Caco-2 (cell line): ENCODE data around the gene SOX6. TPM values are rescaled to one million over a fixed set of nuclear protein-coding genes. Genes with fewer than 3 reads are reported as not detected.

Source experiments
- BruUV-seq: library from RNA; stranded (reverse); fragments of 400-500 nt; replicated peaks from 2 replicates; lab custom pipeline; 2021; lab: Mats Ljungman, UMichigan
- CTCF ChIA-PET: fragments of 300-600 bp; sonication (Branson Sonifier 250); formaldehyde crosslinking; loops from one replicate; lab custom pipeline; 2022; ENCODE audit warnings: antibody characterized with exemption; lab: Charles Lee
- POLR2A ChIA-PET: fragments of 300-600 bp; sonication (Branson Sonifier 250); formaldehyde crosslinking; loops from one replicate; lab custom pipeline; 2022; ENCODE audit warnings: antibody characterized with exemption; lab: Charles Lee
- DNase-seq, 2 experiments: peaks; one replicate each; pipeline versions ENCODE4 v3.0.0 to v3.0.0-alpha.2; 2020 to 2022
- H3K27me3 ChIP-seq: replicated peaks from 2 replicates; pipeline ENCODE4 v1.6.0; 2011; ENCODE audit warnings: low read length; ENCODE audit not compliant: control insufficient read depth, insufficient read depth
- H3K36me3 ChIP-seq: 2 replicates; pipeline ENCODE4 v1.5.1; 2011; ENCODE audit warnings: low read length; ENCODE audit not compliant: control insufficient read depth, insufficient read depth
- H3K4me1 ChIP-seq: fragments of 250-450 bp; sonication (Bioruptor Pico); 2 replicates; pipeline ENCODE4 v1.5.1; 2020; ENCODE audit warnings: mild to moderate bottlenecking
- H3K4me3 ChIP-seq: 2 replicates; pipeline ENCODE4 v1.5.1; 2011; ENCODE audit warnings: low read depth, mild to moderate bottlenecking, control low read depth, low read length
- H3K9me3 ChIP-seq: fragments of 250-450 bp; sonication (Bioruptor Pico); 2 replicates; pipeline ENCODE4 v1.5.1; 2020; ENCODE audit warnings: mild to moderate bottlenecking, moderate library complexity
- H3K27ac Mint-ChIP-seq: one replicate; pipeline ENCODE4 v1.8.0; 2022; ENCODE audit warnings: mixed read lengths; ENCODE audit not compliant: unreplicated experiment
- H3K27me3 Mint-ChIP-seq: one replicate; pipeline ENCODE4 v1.8.0; 2022; ENCODE audit warnings: mixed read lengths; ENCODE audit not compliant: insufficient read depth, unreplicated experiment
- H3K36me3 Mint-ChIP-seq: one replicate; pipeline ENCODE4 v1.8.0; 2022; ENCODE audit warnings: mild to moderate bottlenecking, mixed read lengths; ENCODE audit not compliant: insufficient read depth, unreplicated experiment
- H3K4me1 Mint-ChIP-seq: one replicate; pipeline ENCODE4 v1.8.0; 2022; ENCODE audit warnings: low read depth, mixed read lengths; ENCODE audit not compliant: unreplicated experiment
- H3K4me3 Mint-ChIP-seq: one replicate; pipeline ENCODE4 v1.8.0; 2022; ENCODE audit warnings: mild to moderate bottlenecking, moderate library complexity, mixed read lengths; ENCODE audit not compliant: unreplicated experiment
- H3K9me3 Mint-ChIP-seq: one replicate; pipeline ENCODE4 v1.8.0; 2022; ENCODE audit warnings: mixed read lengths; ENCODE audit not compliant: unreplicated experiment
- intact Hi-C: fragments of 100-400 bp; cut with micrococcal nuclease; formaldehyde crosslinking; loops from one replicate; pipeline ENCODE4 v1.10.0; 2022; ENCODE audit not compliant: unreplicated experiment
- total RNA-seq: library from RNA; stranded (reverse); gene quantifications from 2 replicates; pipeline ENCODE4 v1.2.3, GENCODE V29; 2022
- TF ChIP-seq, protein P1 (sequence below), 2 experiments: fragments of 200-600 bp in 1 of 2; IDR thresholded peaks; 1 replicate in 1 of 2; 2 replicates in 1 of 2; pipeline versions ENCODE4 v1.5.1 to v1.8.0; 2011 to 2022; ENCODE audit warnings: antibody characterized with exemption in 1 of 2, control low read depth in 1 of 2, inconsistent platforms in 1 of 2, low read depth in 1 of 2, low read length in 1 of 2, mild to moderate bottlenecking in 1 of 2, moderate library complexity in 1 of 2; ENCODE audit not compliant: insufficient read depth in 1 of 2, severe bottlenecking in 1 of 2, unreplicated experiment in 1 of 2

The SOX6 gene
- total RNA-seq, 1 experiment from 2014 or later, result 10.8 TPM

DNA sequence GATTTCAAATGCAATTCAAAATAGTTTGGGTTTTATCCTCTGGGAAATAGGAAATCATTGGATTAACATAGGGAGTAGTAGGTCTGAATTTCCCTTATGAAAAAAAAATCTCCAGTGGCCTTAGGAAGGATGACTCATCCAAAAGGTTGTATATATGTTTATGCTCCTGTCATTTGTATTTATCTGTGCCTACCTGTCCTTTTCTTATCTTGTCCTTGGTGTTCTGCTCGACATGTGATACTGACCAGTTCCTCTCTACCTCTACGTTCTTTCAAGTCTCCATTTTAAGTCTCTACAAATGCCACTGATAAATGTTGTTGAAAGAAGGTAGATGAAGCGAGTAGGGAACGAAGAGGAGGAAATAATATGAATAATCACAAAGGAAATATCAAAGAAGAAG, 3.0 kb upstream of the SOX6 start:
- no peak overlapping the region for H3K4me3 ChIP-seq
- Mint-ChIP-seq H3K27me3 (no peaks in the 10 kb centered on the region), H3K4me1 (peaks cover 25% of the 10 kb centered on the region), H3K4me3 (no peak overlapping the region), H3K9me3 (no peaks in the 10 kb centered on the region), H3K27ac (no peak overlapping the region), H3K36me3 (no peaks in the 10 kb centered on the region)
- intact Hi-C loops, result loop anchor here (5.0 kb wide), 1 partner anchor 248 kb away; no protein-coding TSS in a partner anchor
- H3K9me3 ChIP-seq, result no peaks in the 10 kb centered on the region
- no peaks in the 10 kb centered on the region for H3K27me3 ChIP-seq
- POLR2A ChIA-PET, result no interaction called here
- CTCF ChIA-PET, result no interaction called here
- DNase-seq, result no peak
- no peaks in the 10 kb centered on the region for H3K36me3 ChIP-seq
- peaks cover 27% of the 10 kb centered on the region for H3K4me1 ChIP-seq
- BruUV-seq, result no TSS peak
- TF ChIP-seq, protein P1, sequence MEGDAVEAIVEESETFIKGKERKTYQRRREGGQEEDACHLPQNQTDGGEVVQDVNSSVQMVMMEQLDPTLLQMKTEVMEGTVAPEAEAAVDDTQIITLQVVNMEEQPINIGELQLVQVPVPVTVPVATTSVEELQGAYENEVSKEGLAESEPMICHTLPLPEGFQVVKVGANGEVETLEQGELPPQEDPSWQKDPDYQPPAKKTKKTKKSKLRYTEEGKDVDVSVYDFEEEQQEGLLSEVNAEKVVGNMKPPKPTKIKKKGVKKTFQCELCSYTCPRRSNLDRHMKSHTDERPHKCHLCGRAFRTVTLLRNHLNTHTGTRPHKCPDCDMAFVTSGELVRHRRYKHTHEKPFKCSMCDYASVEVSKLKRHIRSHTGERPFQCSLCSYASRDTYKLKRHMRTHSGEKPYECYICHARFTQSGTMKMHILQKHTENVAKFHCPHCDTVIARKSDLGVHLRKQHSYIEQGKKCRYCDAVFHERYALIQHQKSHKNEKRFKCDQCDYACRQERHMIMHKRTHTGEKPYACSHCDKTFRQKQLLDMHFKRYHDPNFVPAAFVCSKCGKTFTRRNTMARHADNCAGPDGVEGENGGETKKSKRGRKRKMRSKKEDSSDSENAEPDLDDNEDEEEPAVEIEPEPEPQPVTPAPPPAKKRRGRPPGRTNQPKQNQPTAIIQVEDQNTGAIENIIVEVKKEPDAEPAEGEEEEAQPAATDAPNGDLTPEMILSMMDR (IDR thresholded peaks at IDR 0.05; ENCODE audit: insufficient read depth in 1 of 2, low read depth in 1 of 2, low read length in 1 of 2, severe bottlenecking in 1 of 2, unreplicated experiment in 1 of 2), result no peak

- H3K4me3 Mint-ChIP-seq, result no peak overlapping the region
- no peaks in the 10 kb centered on the region for H3K27me3 ChIP-seq
- no TSS peak for BruUV-seq
- H3K36me3 Mint-ChIP-seq, result no peaks in the 10 kb centered on the region
- ChIA-PET CTCF (no interaction called here), POLR2A (no interaction called here)
- no peaks in the 10 kb centered on the region for H3K9me3 Mint-ChIP-seq
- H3K36me3 ChIP-seq, result no peaks in the 10 kb centered on the region
- no peaks in the 10 kb centered on the region for H3K27me3 Mint-ChIP-seq
- TF ChIP-seq, protein P1 (IDR thresholded peaks at IDR 0.05; ENCODE audit: insufficient read depth in 1 of 2, low read depth in 1 of 2, low read length in 1 of 2, severe bottlenecking in 1 of 2, unreplicated experiment in 1 of 2), result no peak
- intact Hi-C loops, result loop anchor here (5.0 kb wide), 1 partner anchor 249 kb away; no protein-coding TSS in a partner anchor
- H3K27ac Mint-ChIP-seq, result no peak overlapping the region
- DNase-seq, result no peak
- H3K9me3 ChIP-seq, result no peaks in the 10 kb centered on the region
- peaks cover 25% of the 10 kb centered on the region for H3K4me1 ChIP-seq
- H3K4me1 Mint-ChIP-seq, result peaks cover 28% of the 10 kb centered on the region
- H3K4me3 ChIP-seq, result no peak overlapping the region
Observed at GRCh38 chr11:16358726-16359125, 2.4 kb upstream of the SOX6 start.

GRCh38 chr11:16357775-16358174, 1.4 kb upstream of the SOX6 start:
- H3K27ac Mint-ChIP-seq, result no peak overlapping the region
- Histone ChIP-seq H3K36me3 (no peaks in the 10 kb centered on the region), H3K9me3 (no peaks in the 10 kb centered on the region), H3K4me3 (no peak overlapping the region), H3K4me1 (peaks cover 29% of the 10 kb centered on the region), H3K27me3 (no peaks in the 10 kb centered on the region)
- no peak overlapping the region for H3K4me3 Mint-ChIP-seq
- intact Hi-C loops, result loop anchor here (5.0 kb wide), 1 partner anchor 250 kb away; no protein-coding TSS in a partner anchor
- no peaks in the 10 kb centered on the region for H3K27me3 Mint-ChIP-seq
- peaks cover 37% of the 10 kb centered on the region for H3K4me1 Mint-ChIP-seq
- TF ChIP-seq, protein P1 (IDR thresholded peaks at IDR 0.05; ENCODE audit: insufficient read depth in 1 of 2, low read depth in 1 of 2, low read length in 1 of 2, severe bottlenecking in 1 of 2, unreplicated experiment in 1 of 2), result no peak
- ChIA-PET CTCF (no interaction called here), POLR2A (no interaction called here)
- H3K9me3 Mint-ChIP-seq, result no peaks in the 10 kb centered on the region
- BruUV-seq, result no TSS peak
- no peaks in the 10 kb centered on the region for H3K36me3 Mint-ChIP-seq
- no peak for DNase-seq
